HG03097 (cell line): Measurements from ENCODE around the gene DACT3.

Experiments
- ATAC-seq: cut with Tn5 transposase; IDR thresholded peaks from one replicate; pipeline ENCODE4 v1.9.1; 2021; ENCODE audit not compliant: unreplicated experiment, low FRiP score

Gene DACT3

DNA sequence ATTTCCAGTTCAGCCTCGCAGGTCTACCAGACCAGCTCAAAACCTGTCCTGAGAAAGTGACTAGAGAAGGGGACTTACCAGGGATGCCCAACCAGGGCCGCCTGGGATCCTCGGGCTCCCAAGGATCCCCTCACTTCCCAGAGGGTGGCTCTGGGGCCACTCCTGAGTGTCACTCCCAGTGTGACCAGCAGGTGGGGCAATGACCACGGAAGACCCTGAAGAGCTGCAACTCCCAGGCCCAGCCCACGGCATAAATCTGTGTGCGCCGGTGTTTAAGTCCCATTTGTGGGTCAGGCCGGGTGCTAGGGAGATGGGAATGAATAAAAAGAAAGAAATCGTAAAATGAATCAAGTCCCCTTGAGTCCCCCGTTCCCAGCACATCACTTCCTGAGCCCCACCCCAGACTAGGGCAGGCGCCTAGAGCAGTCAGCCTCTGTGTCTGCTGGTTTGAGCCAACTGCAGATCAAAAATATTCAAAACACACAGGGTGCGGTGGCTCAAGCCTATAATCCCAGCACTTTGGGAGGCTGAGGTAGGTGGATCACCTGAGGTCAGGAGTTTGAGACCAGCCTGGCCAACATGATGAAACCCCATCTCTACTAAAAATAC, 46.8 kb downstream of the DACT3 start:
- no peak for ATAC-seq

DNA sequence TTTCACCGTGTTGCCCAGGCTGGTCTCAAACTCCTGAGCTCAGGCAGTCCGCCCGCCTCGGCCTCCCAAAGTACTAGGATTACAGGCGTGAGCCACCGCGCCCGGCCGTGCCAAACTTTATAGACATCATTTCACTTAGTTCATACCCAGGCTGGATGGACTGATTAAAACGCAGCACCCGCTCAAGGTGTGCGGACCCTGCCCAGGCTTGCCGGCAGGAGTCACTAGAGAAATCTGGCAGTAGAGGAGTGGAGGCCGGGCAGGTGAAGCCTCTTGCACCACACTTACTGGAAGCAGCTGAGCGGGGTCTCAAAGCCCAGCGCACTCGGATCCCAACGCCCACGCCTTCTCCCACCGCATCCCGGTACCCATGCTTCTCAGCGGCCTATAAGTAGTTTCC, 47.5 kb downstream of the DACT3 start:
- ATAC-seq, result no peak

DNA sequence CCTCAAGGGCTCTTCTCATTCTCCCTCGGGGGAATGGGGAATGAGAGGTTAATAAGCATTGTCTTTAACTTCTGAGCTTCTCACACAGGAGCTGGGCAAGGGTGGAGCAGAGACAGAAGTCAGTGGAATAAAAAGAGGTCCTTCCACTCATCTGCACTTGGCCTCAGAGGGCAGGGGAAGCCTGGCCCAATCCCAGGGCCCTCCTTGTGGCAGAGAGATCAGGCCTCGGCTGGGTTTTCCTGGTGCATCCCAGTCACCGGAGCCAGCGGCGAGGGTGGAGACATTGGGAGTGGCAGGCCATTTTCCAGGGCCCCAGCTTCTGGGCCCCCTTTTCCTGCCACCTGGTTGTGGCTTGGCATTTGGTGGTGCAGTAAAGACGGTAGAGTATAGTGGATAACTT, 49.2 kb downstream of the DACT3 start:
- no peak for ATAC-seq

DNA sequence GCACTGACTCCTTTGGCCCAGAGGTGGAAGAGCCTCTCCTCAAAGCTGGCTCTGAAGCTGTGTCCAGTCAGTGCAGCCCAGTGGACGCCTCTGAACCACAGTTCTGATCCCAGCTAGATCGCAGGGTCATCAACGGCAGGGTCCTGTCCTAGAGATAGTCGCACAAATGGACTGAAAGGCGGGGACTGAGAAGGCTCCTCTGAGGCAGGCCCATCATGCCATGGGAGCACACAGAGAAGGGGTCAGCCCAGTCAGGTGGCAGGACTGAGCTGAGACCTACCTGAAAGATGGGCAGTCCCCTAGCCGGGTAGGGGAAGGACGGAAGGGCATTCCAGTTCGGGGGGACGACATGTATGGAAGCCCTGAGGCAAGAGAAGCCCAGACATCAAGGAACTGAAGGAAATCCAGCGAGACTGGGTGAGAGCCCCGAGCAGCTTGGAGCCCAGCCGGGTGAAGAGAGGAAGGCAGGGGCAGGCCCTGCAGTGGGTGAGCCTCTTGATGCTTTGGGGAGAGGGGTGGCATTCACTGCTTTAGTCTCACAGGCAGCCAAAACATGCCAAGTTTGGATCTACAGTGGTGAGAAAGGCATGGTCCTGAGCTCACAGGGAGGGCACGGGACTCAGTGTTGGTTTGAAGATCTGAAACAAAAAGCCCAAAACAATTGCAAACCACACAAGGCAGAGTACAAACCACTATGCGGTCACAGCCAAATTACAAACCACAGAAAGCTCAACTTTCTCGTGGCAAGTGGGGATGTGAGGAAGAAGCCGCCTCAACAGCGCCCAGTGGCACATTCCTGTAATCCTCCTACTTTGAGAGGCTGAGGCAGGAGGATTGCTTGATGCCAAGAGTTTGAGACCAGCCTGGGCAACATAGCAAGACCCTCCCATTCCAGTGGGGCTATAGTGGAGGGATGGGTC, 49.9 kb downstream of the DACT3 start:
- ATAC-seq, result no peak

DNA sequence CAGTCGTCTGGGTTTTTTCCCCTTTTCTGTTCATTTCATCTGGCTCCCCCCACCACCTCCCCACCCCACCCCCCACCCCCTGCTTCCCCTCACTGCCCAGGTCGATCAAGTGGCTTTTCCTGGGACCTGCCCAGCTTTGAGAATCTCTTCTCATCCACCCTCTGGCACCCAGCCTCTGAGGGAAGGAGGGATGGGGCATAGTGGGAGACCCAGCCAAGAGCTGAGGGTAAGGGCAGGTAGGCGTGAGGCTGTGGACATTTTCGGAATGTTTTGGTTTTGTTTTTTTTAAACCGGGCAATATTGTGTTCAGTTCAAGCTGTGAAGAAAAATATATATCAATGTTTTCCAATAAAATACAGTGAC, 50.6 kb downstream of the DACT3 start:
- ATAC-seq, result no peak

DNA sequence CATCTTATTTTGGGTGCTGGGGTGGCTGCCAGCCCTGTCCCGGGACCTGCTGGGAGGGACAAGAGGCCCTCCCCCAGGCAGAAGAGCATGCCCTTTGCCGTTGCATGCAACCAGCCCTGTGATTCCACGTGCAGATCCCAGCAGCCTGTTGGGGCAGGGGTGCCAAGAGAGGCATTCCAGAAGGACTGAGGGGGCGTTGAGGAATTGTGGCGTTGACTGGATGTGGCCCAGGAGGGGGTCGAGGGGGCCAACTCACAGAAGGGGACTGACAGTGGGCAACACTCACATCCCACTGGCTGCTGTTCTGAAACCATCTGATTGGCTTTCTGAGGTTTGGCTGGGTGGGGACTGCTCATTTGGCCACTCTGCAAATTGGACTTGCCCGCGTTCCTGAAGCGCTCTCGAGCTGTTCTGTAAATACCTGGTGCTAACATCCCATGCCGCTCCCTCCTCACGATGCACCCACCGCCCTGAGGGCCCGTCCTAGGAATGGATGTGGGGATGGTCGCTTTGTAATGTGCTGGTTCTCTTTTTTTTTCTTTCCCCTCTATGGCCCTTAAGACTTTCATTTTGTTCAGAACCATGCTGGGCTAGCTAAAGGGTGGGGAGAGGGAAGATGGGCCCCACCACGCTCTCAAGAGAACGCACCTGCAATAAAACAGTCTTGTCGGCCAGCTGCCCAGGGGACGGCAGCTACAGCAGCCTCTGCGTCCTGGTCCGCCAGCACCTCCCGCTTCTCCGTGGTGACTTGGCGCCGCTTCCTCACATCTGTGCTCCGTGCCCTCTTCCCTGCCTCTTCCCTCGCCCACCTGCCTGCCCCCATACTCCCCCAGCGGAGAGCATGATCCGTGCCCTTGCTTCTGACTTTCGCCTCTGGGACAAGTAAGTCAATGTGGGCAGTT, 51.2 kb downstream of the DACT3 start:
- ATAC-seq, result no peak

DNA sequence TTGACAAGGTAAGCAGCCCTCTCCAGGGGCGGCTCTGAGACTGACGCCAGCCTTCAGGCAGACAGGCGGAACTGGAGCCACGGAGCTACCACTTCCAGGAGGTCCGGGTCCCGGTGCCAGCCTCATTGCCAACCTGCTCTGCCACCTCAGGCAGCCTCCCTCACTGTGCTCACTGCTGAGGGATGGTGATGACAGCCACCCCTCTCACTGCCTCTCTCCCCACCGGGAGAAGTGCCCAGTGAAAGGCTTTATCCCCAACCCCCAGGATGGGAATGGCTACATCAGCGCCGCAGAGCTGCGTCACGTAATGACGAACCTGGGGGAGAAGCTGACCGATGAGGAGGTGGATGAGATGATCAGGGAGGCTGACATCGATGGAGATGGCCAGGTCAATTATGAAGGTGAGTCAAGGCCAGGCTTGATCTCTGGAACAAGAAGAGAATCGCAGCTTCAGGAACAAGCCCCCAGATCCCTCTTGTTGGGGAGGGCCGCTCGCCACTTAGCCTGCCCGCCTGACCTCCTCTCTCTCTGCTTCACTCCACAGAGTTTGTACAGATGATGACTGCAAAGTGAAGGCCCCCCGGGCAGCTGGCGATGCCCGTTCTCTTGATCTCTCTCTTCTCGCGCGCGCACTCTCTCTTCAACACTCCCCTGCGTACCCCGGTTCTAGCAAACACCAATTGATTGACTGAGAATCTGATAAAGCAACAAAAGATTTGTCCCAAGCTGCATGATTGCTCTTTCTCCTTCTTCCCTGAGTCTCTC, 52.2 kb downstream of the DACT3 start:
- ATAC-seq, result no peak

DNA sequence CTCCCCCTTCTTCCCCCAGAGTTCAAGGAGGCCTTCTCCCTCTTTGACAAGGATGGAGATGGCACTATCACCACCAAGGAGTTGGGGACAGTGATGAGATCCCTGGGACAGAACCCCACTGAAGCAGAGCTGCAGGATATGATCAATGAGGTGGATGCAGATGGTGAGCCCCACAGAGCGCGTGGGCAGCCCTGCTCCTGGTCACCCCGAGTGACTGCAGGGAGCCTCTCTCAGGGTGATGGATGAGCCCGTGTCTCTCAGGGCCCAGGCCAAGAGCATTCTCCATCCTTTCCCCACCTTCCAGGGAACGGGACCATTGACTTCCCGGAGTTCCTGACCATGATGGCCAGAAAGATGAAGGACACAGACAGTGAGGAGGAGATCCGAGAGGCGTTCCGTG, 52.8 kb downstream of the DACT3 start:
- ATAC-seq, result no peak

DNA sequence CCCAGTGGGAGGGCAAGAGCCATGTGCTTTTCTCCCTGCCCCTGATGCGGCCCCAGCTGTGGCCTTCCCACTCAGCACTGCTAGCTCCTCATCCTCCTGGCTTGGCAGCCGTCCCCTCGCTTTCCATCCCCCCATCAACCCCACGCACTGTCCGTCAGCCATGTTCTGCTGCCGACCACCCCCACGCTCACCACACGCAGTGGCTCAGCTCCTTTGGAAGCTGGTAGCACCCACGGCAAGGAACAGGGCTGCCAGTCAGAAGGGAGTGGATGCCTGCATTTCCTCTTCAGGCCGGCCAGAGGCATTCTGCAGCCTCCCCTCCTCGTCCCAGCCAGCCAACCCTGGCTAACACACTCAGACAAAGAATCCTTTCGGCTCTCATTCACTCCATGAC, 53.5 kb downstream of the DACT3 start:
- ATAC-seq, result no peak

DNA sequence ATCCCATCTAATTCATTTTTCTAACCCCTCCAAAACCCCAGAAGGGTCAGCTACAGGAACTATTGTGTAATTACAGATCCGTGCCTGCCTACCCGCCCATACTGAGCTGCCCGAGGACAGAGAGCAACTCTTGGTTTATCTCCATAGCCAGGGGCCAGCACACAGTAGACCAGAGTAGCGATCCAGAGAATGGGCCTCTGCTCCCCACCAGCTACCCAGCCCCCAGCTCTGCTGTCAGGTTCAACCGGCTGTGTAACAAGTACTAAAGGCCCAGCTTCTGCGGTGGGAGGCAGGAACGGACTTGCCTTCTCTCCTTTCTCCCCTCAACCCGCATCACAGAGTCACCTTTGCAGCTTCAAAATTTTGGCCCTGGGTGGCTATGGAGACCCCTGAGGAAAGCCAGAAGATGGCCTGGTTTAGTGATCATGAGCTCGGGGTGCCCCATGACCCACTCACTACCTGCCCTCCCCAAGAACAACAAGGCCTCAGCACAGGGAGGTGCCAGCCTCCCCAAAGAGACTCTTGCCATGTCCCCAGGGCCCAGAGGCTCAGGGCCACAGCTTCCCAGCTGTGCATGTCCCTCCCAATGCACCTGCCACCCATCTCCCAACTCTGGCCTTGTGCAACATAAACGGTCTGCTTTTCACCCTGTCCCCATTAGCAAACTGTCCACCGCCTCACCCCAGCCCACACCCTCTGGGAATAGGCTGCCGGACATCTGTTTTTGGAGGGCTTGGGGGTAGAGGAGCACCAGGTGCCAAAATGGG, 54.1 kb downstream of the DACT3 start:
- no peak for ATAC-seq

DNA sequence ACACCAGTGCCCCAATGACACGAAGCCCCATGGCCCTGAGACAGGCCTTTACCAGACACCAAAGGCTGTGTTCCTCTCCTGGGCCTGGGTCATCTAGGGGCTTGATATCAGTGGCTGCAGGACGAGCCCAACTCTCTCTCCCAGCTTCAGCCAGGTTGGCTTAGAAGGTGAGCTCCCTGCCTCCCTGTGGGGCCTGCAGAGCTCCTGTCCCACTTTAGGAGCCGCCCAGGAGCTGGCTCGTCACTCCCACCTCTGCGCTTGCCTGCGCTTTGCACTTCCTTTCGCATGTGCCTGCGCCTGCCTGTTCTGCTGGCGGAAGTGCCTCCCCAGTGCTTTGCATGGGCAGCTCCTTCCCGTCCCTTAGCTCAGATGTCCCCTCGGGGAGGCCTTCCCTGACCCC, 55.0 kb downstream of the DACT3 start:
- ATAC-seq, result no peak

DNA sequence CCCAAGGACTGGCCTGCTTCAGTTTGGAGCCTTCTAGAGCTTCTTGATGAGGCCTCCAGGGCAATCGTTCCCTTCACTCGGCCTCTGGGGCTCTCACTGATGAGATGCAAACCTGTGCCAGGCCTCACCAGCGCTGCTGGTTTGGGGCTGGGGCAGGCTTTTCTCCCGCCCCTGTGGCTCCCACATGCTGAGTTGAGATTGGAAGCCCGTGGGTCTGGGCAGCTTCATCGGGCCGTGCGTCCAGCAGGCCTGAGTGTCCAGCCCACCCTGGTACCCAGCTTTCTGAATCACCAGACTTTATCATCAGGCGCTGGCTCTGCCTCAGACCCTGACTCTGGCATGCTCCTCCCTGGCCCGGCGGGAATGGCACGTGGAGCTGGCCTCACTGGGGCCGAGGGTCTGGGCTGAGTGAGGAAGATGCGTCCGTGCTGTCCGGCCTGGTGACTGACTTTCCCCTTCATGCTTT, 55.6 kb downstream of the DACT3 start:
- ATAC-seq, result no peak

DNA sequence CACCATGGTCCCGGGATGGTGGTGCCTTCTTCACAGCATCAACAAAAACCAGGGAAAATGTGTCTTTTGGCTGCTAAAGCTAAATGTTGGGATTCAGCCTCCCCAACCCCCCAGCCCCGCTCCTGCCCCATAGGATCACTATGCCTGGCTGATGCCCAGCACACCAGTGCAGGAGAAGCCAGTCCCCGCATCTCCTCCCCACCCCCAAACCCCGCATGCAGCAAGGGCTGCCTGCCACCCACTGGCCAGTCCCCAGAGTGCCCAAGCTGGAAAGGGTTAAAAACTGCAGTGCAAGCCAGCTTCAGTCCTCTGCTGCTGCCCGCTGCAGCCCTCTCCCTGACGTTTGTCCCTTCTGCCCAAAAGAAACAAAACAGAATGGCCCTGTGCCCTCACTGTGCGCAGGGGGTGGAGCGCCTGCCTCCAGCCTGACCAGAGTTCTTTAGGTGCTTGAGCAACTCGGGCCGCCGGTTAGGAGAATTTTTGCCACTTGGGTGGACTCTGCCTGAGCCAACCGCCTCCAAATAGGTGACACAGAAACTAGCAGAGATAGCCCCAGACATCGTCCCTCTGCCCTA, 56.1 kb downstream of the DACT3 start:
- ATAC-seq, result no peak

DNA sequence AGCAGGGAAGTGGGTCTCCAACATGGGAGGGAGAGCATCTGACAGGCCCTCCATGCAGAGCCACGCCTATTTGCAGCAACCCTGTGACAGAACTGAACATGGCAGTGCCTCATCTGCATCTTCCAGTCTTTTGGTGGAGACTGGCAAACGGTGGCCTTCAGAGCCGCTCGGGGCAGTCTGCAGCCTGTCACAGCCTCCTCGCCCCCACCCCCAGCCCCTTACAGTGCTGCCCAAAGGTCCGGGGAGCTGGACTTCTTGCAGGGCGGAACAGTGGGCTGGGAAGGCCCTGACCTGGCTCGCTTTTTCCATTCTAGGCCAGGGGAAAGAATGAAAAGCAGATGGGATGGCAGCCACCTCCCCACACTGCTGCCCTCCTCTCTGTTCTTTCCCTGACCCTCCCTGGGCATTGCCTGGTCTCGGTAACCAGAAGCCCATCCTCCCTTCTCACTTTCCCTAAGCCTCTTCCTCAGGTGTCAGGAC, 57.2 kb downstream of the DACT3 start:
- no peak for ATAC-seq

DNA sequence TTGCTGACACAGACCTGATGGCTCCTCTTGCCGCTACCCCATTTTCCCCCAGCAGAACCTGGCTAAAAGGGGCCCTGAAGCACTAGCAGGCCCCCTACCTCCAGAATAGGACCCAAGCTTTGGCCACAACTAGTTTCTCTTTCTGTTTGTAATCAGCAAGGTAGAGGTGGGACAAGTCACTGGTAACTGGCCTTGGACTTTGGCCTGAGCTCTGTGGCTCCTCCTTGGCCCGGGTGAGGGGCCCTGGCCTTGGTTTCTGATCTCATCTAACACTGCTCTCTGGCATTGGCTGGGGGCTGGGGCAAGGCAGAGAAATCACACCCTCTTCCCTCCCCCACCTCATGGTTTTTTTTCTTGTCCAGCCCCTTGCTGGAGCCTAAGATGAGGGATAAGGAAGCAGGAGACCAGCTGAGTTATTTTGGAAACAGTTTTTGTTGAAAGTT, 57.8 kb downstream of the DACT3 start:
- ATAC-seq, result no peak

DNA sequence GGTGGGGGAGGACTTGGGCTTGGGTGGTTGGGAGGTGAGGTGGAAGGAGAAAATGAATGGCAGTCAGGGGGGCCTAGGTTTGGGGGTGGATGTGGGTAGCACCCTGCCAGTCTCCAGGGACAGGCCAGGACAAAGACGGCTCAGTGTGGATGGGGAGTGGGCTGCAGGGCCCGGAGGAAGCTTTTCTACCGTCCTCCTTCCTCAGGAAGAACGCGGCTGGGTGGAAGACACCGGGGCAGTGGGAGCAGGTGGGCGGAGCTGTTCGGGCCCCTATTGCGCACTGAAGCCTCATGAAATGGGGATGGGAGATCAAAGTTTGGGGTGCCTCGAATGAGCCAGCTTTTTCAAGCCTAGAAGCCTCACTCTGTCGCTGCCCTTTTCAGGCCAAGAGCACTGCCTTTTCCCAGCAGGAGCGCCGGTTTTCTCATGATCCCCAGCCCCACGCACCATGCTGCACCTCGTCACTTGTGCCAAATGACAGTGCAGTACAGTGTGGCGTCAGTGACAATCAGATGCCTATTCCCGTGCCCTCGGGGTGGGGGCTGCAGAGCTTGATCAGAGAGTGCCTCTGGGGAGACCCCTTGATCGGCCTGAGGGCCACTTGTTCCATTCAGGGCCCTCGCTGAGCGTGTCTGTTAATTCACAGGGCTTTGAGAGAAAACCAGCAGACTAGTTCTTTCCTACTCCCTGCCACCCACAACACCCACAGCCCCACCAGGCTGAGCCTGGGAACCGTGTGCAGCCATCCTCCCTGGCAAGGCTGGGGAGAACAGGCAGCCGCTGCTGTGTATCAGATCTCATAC, 58.4 kb downstream of the DACT3 start:
- ATAC-seq, result no peak

DNA sequence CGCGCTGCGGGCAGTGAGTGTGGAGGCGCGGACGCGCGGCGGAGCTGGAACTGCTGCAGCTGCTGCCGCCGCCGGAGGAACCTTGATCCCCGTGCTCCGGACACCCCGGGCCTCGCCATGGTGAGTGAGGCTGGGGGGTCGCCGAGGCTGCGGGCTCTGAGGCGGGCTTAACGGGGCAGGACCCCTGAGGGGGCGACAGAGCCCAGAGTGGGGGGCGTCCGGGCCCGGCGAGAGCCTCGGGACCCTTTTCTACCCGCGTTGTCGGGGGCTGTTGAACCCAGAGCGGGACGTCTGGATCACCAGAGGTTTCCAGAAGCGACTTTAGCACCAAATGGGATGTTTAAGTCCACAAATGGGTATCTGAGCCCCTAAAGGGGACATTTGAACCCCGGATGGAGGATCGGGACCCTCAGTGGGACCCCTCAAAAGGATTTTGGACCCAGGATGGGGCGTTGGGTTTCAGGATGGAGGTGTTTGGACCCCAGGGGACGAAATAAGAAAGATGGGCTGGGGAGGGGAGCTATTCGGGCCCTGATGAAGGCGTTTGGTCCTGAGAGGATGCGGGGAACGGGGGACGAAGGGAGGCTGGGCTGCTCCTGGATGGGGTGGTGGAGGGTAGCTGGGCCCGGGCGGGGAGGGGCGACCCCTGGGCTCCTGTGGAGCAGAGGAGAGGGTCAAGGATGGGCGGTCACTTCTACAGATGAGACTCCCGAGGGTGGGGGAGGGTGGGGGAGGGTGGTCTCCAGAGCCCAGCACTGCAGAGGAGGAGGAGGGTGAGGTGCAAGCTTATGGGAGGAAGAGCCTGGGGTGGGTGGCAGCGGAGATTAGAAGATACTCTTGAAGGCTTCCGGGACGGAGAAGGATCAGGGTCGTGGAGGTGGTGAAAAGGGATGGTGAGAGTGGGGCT, 59.4 kb downstream of the DACT3 start, which contains the start of gene CALM3:
CALM3 (plus strand) TSS at position 13 of the 907 bp plus-strand sequence; CDS start at position 118, 105 bp downstream.
- no peak for ATAC-seq
